GM12874 (cell line): ENCODE measurements around the gene UNC119B.

Experiments used
- CTCF ChIP-seq: IDR thresholded peaks from 2 replicates; pipeline ENCODE4 v1.5.1; 2011; ENCODE audit warnings: low read depth, mild to moderate bottlenecking, control low read depth, low read length, moderate library complexity; ENCODE audit not compliant: insufficient read depth

Gene UNC119B

GRCh38 chr12:120720987-120721801, 10.9 kb downstream of the UNC119B start:
- no peak for TF ChIP-seq CTCF

- no peak for TF ChIP-seq CTCF
These were observed 11.6 kb downstream of the UNC119B start for GRCh38 chr12:120721866-120722265.

GRCh38 chr12:120722784-120723183, 12.5 kb downstream of the UNC119B start:
- no peak for TF ChIP-seq CTCF

GRCh38 chr12:120724720-120725119, 14.5 kb downstream of the UNC119B start:
- TF ChIP-seq CTCF, result no peak

- no peak for TF ChIP-seq CTCF
These were observed 14.9 kb downstream of the UNC119B start for GRCh38 chr12:120725151-120725658.

GRCh38 chr12:120725659-120726509, 15.6 kb downstream of the UNC119B start, which contains the start of gene ACADS:
Gene ACADS (plus strand): TSS chr12:120725826. CDS start chr12:120725886, 60 bp downstream.
- TF ChIP-seq CTCF, result no peak

DNA sequence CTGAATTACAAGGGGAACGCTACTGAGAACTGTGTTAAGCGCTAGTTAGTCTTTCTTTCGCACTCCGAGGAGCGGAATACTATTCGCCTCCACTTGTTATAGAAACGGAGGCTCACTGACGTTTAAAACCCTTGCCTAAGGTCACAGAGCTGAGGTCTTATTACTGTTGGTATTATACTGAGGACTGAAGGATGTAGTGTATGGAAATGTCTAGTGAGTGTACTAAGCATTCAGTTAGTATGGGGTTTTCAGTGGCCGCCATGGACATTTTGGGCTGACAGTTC, 16.2 kb downstream of the UNC119B start:
- no peak for TF ChIP-seq CTCF
